ENCODE measurements around the gene B3GNT9. TPM values are rescaled to one million over a fixed set of nuclear protein-coding genes. Genes with fewer than 3 reads are reported as not detected.

The B3GNT9 gene
- polyA plus RNA-seq, 1 of the 3 experiments (the other 2 are of a cell fraction): 9.9 TPM

- Histone ChIP-seq H3K4me2 (peak overlapping the region; percentile 86), H3K79me2 (ENCODE audit: insufficient read depth) (peaks cover 19% of the 10 kb centered on the region; the same call in 1 of the 2 replicates), H3K9me3 (no peaks in the 10 kb centered on the region), H3K36me3 (replicated peaks in 1 of 2; ENCODE audit: control insufficient read depth in 1 of 2, insufficient read depth in 2 of 2, low read length in 1 of 2) (peaks cover 6 to 8% of the 10 kb centered on the region in 2 experiments), H3K27ac (ENCODE audit: low read depth in 2 of 2, low read length in 1 of 2) (peak overlapping the region; percentile 50 to 86; a peak in 3 of 4 replicates), H3K27me3 (ENCODE audit: insufficient read depth) (no peaks in the 10 kb centered on the region), H3F3A (replicated peaks; ENCODE audit: insufficient read depth) (peaks cover 42% of the 10 kb centered on the region), H3K4me3 (ENCODE audit: low read depth in 2 of 2, low read length in 1 of 2) (peak overlapping the region; percentile 45 to 60), H3K9me2 (no peaks in the 10 kb centered on the region), H2AFZ (ENCODE audit: low read depth) (no peak overlapping the region), H3K4me1 (ENCODE audit: control insufficient read depth in 1 of 2, insufficient read depth in 2 of 2, low read depth in 1 of 2, low read length in 1 of 2) (peaks cover 33 to 54% of the 10 kb centered on the region in 2 experiments; a peak in 3 of 4 replicates), H3K9ac (peak overlapping the region; percentile 48), H4K20me1 (ENCODE audit: insufficient read depth) (peaks cover 10% of the 10 kb centered on the region)
- peak; percentile 46 for DNase-seq
- ChIA-PET CTCF (interaction anchor here (0.6 to 5.1 kb wide), 8 partner anchors 9 to 204 kb away, joined by 3 to 26 read pairs (median 6); partner anchors contain the start of genes FBXL8, MATCAP1 and TRADD), POLR2A (interaction anchor here (0.6 to 3.8 kb wide), 10 partner anchors 8 to 179 kb away, joined by 3 to 37 read pairs (median 6); partner anchors contain the start of genes B3GNT9, HSF4, MATCAP1 and TMEM208)
- WGBS (ENCODE audit: low lambda C conversion rate): 84% methylated on average over 13 of the region's 31 CpGs
- TF ChIP-seq GABPA (IDR thresholded peaks at IDR 0.05; ENCODE audit: low read depth) (no peak), TEAD4 (IDR thresholded peaks at IDR 0.05; ENCODE audit: borderline replicate concordance, insufficient read depth) (no peak), MAX (IDR thresholded peaks at IDR 0.05; ENCODE audit: low read depth) (no peak), RXRA (IDR thresholded peaks at IDR 0.05; ENCODE audit: borderline replicate concordance, low read depth) (no peak), EP300 (IDR thresholded peaks at IDR 0.05; ENCODE audit: borderline replicate concordance in 1 of 2, low read depth in 1 of 2, low read length in 1 of 2) (no peak), NRF1 (IDR thresholded peaks at IDR 0.05; ENCODE audit: low read depth, low read length) (no peak), TCF12 (IDR thresholded peaks at IDR 0.05) (no peak), RAD21 (IDR thresholded peaks at IDR 0.05; ENCODE audit: low read length) (no peak), YY1 (IDR thresholded peaks at IDR 0.05; ENCODE audit: low read depth) (no peak), ZBTB33 (IDR thresholded peaks at IDR 0.05; ENCODE audit: borderline replicate concordance, low read depth) (no peak), MXI1 (IDR thresholded peaks at IDR 0.05; ENCODE audit: low read depth, low read length) (no peak), GATA2 (CRISPR knock-in tag; IDR thresholded peaks at IDR 0.05) (no peak), EZH2phosphoT487 (IDR thresholded peaks at IDR 0.05; ENCODE audit: borderline replicate concordance, low read depth) (no peak), CHD2 (IDR thresholded peaks at IDR 0.05; ENCODE audit: low read length, partially characterized antibody) (no peak), FOXJ3 (CRISPR knock-in tag; IDR thresholded peaks at IDR 0.05) (no peak), REST (IDR thresholded peaks at IDR 0.05; ENCODE audit: low read depth, low read length) (no peak), NFIC (IDR thresholded peaks at IDR 0.05; ENCODE audit: borderline replicate concordance) (no peak), USF2 (IDR thresholded peaks at IDR 0.05; ENCODE audit: borderline replicate concordance, low read depth, low read length) (no peak), FOSL2 (IDR thresholded peaks at IDR 0.05; ENCODE audit: borderline replicate concordance, low read depth) (no peak)
These were observed 24.0 kb upstream of the B3GNT9 start for GRCh38 chr16:67174706-67175231.

Data from SK-N-SH (cell line).